GM12801 (cell line): Measurements from ENCODE around the gene TMIGD3.

ENCODE experiments used
- TF ChIP-seq, protein P1 (sequence below): IDR thresholded peaks from one replicate; pipeline ENCODE4 v1.5.1; 2011; ENCODE audit warnings: control low read depth; ENCODE audit not compliant: insufficient read length; ENCODE audit errors: extremely low read depth

Gene TMIGD3

DNA sequence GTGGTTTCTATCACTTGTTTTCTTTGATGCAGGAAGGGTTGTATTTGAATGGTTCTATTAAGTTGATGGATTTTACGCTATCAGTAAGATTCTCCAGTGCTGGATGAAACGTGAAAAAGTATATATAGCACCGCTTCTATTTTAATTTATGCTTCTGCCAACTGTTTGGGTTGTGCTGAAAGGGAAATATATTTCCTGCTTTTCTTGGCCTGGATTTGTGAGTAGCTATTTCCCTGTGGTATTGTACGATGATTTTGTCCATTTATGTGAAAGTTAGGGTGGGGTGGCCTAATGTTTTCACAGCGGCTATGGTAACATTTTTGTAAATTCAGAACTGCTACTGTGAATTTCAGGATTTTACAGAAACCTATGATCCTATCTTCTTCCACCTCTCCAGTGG lies 29.3 kb downstream of the TMIGD3 start:
- TF ChIP-seq, protein P1, sequence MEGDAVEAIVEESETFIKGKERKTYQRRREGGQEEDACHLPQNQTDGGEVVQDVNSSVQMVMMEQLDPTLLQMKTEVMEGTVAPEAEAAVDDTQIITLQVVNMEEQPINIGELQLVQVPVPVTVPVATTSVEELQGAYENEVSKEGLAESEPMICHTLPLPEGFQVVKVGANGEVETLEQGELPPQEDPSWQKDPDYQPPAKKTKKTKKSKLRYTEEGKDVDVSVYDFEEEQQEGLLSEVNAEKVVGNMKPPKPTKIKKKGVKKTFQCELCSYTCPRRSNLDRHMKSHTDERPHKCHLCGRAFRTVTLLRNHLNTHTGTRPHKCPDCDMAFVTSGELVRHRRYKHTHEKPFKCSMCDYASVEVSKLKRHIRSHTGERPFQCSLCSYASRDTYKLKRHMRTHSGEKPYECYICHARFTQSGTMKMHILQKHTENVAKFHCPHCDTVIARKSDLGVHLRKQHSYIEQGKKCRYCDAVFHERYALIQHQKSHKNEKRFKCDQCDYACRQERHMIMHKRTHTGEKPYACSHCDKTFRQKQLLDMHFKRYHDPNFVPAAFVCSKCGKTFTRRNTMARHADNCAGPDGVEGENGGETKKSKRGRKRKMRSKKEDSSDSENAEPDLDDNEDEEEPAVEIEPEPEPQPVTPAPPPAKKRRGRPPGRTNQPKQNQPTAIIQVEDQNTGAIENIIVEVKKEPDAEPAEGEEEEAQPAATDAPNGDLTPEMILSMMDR, result no peak

GRCh38 chr1:111471538-111471937 lies 31.9 kb downstream of the TMIGD3 start:
- TF ChIP-seq, protein P1, result no peak

DNA sequence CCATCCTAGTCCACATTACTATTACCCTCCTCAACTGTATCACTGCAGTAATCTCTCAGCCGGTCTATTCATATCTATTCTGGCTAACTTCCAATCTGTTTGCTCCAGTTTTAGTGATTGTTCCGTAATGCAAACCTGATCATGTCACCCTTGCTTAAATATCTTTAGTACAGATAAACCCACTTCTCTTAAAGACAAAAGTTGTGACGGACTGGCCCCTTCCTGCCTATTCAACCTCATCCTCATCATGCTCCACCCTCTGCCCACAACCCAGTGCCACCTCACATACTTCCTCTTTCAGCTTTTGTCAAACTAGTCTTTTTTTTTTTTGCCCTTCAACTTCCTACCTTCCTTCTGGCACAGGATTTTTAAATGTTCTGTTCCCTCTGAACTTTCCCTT lies 32.4 kb downstream of the TMIGD3 start:
- TF ChIP-seq, protein P1, result no peak

DNA sequence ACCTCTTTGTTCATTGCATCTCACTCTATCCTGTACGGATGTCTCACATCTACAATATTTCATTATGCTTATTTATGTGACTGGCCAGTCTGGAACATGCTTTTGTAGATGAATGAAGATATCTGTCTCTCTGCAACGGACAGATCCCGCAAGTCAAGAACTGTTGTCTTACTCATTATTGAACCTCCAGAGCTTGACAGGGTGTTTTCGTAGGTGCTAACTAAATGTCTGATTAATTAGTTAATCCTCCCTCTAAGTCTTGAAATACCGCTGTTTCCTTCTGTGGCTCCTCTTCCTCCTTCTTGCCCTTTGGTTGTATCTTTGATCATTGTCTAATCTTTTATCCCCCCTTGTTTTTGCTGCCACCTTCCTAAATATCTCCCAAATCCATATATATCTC lies 32.8 kb downstream of the TMIGD3 start:
- TF ChIP-seq, protein P1, result no peak

- TF ChIP-seq, protein P1, result no peak
Observed at GRCh38 chr1:111469539-111469938, 33.9 kb downstream of the TMIGD3 start.

- TF ChIP-seq, protein P1, result no peak
Observed at GRCh38 chr1:111468717-111469100, 34.7 kb downstream of the TMIGD3 start.

- TF ChIP-seq, protein P1, result no peak
Observed at GRCh38 chr1:111467865-111468716, 35.3 kb downstream of the TMIGD3 start.
